Adipose tissue (tissue), 3 donors: ENCODE data around the gene SPDYE5. TPM values are rescaled to one million over a fixed set of nuclear protein-coding genes. Genes with fewer than 3 reads are reported as not detected.
"Not testable (repeated sequence)": the region's sequence is repeated elsewhere in the genome, so short reads cannot be mapped to it uniquely, and the experiment has no call there.

Experiments used
- H3K27ac ChIP-seq: one replicate; pipeline ENCODE4 v1.5.1; 2013; ENCODE audit warnings: low read depth, low read length
- WGBS, 3 donors: extraction: QIAGEN DNeasy Blood & Tissue Kit; methylation state at CpG; one replicate each; pipeline ENCODE4 v1.1.7; 2013; 5-methylcytosine and 5-hydroxymethylcytosine counted together
- polyA plus RNA-seq, 3 donors: library from polyadenylated mRNA; stranded (reverse); fragments of 200-250 nt; gene quantifications; one replicate each; pipeline ENCODE4 v1.2.3, GENCODE V29; 2013
- donor health status: healthy with polysubstance abuse.
- donor health status: Bipolar disorder and iron deficiency.
- donor health status: healthy.

The SPDYE5 gene, protein sequence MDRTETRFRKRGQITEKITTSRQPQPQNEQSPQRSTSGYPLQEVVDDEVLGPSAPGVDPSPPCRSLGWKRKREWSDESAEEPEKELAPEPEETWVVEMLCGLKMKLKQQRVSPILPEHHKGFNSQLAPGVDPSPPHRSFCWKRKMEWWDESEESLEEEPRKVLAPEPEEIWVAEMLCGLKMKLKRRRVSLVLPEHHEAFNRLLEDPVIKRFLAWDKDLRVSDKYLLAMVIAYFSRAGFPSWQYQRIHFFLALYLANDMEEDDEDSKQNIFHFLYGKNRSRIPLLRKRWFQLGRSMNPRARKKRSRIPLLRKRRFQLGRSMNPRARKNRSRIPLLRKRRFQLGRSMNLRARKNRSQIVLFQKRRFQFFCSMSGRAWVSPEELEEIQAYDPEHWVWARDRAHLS
- polyA plus RNA-seq = under 1 TPM in 1 of 3 donors, not detected in 2; 0.08 TPM

DNA sequence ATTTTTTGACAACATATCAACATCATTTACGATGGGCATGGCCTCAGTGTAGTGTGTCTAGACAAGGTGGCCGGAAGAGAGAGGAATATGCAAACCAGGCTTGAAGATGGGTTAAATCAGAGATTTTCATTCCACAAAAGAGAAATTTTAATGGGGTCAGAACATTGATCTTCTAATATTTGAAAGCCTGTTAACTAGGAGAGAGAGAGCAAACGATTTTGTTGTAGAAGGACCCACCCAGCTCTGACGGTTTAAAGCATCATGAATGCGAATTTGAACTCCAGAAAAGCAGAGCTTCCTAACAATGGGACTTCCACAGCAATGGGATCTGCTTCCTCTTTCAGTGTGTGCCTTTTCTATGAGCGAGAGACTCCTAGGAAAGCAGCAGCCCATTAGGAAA is at the start of gene SPDYE5:
Gene SPDYE5 (plus strand): TSS at position 301 of the 400 bp plus-strand sequence. CDS start 1,728 bp downstream, outside the sequence.
- 75 to 80% (median 78%) methylated on average over 4 to 5 of the region's 6 CpGs for WGBS, 3 donors
- not testable (repeated sequence) for H3K27ac ChIP-seq

DNA sequence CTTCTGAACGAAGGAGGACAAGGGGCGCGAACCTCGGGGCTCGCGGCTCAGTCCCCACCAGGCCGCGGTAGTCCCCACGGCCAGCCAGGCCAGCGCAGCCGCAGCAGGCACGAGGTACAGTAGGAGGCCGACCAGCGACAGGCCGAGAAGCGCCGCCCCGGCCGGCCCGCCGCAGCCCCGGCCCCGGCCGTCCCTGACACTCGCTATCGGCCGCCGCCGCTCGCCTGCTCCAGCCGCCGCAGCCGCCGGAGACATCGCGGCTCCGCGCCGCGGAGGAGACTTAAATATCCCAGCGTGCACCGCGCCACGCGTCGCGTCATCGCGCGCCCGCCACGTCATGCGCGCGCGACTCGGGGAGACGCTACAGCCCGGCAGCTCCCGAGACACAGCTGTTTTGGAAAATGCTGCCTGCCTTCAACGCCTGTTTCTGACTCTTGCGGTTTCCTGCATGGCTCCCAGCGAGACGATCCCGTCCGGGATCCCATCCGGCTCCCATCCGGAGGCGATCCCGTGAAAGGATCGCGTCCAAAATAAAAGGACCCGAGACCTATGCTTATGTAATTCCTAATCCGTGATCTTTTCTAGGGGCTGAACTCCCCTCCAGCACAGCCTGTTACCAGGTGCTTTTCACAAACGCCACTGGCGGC is 49.5 kb upstream of the SPDYE5 start:
- not testable (repeated sequence) for H3K27ac ChIP-seq
- 0% methylated on average over 13 to 44 of the region's 76 CpGs for WGBS, 3 donors

DNA sequence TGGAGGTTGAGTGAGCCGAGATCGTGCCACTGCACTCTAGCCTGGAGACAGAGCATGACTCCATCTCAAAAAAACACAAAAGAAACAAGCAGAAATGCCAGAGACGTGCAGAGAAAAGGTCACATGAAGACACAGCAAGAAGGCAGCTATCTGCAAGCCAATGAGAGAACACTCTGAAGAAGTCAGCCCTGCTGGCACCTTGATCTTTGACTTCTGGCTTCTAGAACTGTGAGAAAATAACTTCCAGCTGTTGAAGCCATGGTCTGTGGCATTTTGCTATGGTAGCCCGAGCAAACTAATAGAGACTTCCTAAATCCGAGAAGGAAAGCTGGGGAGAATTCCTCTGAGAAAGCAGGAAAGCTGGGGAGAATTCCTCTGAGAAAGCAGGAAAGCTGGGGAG is 42.2 kb upstream of the SPDYE5 start:
- H3K27ac ChIP-seq = not testable (repeated sequence)
- WGBS, 3 donors = 83 to 95% (median 93%) methylated on average over 3 of the region's 5 CpGs

DNA sequence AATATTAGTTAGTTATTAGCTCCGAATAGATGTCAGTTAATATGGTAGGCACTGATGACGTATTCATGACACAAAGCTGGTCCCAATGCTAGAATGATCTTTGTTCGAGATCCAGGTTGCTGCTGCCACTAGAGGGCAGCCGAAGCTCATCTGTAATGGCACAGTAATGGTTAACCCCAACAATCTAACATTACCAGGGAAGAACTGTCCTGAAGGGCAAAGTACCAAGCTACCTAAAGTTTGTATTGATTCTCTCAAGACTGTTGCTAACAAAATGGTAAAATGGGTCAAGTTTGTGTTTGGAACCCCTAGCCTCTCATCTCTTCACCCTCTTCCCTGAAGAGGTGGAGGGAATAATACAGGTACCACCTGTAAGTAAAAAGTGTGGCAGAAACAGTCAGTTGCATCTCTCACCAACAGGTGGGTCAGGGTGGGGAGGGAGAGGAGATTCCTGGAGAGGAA is 39.6 kb upstream of the SPDYE5 start:
- 7 to 15% (median 13%) methylated on average over 3 of the region's 4 CpGs for WGBS, 3 donors
- not testable (repeated sequence) for H3K27ac ChIP-seq

DNA sequence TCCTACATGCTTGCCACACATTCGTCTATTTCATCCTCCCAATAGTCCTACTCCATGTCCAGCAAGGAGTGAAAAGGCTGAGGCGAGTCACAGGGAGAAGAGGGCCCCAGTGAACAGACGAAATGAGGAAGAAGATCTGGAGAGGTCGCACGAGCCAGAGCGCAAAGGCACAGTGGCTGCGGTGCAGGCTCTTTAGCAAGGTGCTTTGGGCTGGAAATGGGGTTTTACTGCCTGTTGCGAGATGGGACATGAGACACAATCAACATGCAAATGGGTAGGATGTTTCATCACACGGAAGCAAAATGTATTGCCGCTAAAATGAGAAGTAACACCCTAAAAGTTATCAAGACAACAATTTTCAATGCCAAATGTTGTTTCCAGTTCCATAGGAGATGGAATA is 35.7 kb upstream of the SPDYE5 start:
- H3K27ac ChIP-seq = not testable (repeated sequence)
- 62 to 86% (median 72%) methylated on average over 3 to 8 of the region's 10 CpGs for WGBS, 3 donors

DNA sequence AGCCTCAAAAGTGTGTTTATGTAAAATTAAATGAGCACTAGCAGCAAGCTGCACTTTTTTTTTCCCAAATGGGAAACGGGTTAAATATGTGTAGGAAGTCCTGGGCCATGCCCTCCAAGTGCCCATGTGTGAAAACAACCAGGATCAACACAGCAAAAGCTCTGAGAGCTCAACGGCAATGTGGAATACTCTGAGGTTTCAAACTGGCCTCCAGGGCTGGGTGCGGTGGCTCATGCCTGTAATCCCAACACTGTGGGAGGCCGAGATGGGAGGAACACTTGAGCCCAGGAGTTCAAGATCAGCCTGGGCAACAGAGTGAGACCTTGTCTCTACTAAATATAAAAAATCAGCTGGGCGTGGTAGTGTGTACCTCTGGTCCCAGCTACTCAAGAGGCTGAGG is 34.1 kb upstream of the SPDYE5 start:
- H3K27ac ChIP-seq = not testable (repeated sequence)
- WGBS, 3 donors = 89 to 100% (median 100%) methylated on average over 1 of the region's 5 CpGs

DNA sequence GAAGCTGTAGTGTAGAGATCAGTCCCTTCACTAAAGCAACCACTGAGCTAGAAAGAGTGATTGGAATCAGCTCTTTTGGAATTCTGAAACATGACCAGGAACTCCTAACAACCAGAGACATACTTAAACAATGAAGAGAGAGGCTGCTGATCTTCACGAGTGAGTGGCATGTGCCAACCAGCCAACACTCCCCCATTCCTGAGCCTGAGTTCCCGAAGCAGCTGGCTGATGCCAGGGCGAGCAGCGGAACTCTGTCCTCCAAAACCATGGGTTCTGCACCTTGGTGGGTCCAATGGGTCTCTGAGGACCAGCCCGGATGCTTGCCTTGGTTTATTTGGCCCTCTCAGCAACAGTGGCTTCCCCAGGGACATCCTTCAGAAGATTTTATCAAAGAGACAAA is 31.6 kb upstream of the SPDYE5 start:
- H3K27ac ChIP-seq = not testable (repeated sequence)
- 63 to 82% (median 66%) methylated on average over 3 to 4 of the region's 5 CpGs for WGBS, 3 donors

DNA sequence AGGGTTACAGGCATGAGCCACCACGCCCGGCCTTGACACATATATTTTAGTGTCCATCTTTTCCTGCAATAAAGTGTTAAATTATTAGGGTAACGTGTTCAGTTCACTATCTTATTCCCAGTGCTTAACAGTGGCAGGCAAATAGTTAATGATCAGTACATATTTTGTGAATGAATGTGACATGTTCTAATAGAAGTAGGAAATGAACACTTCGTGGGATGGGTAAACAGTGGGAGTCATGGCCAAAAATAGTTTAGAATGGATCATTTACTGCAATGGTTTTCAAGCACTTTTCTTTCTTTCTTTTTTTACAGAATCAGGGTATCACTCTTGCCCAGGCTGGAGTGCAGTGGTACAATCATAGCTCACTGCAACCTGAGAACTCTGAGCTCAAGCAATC is 22.0 kb upstream of the SPDYE5 start:
- H3K27ac ChIP-seq = not testable (repeated sequence)
- 94 to 97% methylated on average over 2 to 3 of the region's 4 CpGs; no CpG with 5 or more reads in 1 of the 3 donors for WGBS, 3 donors

DNA sequence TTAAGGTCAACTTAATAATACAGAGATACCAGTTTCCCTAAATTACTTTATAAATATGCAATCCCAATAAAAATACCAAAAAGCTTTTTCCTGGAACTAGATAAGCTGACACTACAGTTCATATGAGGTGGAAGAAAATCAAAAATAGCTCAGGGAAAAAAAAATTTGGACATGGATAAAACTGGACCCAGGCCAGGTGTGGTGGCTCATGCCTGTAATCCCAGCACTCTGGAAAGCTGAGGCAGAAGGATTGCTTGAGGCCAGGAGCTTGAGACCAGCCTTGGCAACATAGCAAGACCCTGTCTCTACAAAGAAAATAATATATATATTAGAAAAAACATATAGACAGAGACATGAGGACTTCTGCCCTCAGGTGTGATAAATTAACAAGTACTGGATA is 14.7 kb upstream of the SPDYE5 start:
- not testable (repeated sequence) for H3K27ac ChIP-seq

DNA sequence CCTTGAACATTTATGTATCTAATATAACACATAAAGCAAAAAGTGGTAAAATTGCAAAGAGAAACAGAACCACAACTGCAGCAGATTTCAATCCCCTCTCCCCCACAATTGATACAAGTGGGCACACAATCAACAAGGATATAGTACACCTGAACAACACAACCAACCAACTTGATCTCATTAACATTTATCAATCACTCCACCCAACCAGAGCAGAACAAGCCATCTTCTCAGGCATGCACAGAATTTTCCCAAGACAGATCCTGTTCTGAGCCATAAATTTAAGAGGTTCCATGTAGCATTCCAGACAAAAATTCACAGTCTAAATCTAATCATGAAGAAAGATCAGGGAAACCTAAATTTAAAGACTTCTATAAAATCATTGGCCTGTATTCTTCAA is 11.8 kb upstream of the SPDYE5 start:
- H3K27ac ChIP-seq = not testable (repeated sequence)

DNA sequence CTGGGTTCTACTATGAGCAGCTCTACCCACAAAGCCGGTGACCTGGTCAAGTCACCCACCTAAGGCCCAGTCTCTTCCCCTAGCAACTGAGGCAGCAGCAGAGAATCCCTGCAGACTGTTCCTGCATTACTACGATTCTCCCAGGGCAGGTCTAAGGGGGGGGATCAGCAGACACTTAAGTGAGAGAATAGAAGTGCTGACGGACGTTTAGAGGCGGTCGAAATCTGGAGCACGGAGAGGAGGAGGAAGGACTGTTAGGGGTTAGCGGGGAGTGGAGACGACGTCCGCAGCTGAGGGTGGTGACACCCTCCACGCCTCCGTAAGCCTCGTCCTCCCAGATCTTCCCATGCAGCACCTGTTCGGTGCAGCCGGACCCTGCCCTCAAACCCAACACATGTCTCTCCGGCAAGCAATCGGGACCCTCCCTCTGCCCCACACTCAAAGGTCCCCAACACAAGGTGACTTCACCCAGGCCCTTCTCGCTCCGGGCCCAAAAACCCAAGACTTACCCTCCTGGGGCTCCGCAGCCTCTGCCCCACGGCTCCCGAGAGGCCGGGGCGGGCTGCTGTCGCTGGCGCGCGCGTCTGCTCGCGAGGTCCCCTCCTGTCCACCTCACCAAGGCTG is 6.7 kb upstream of the SPDYE5 start:
- H3K27ac ChIP-seq = not testable (repeated sequence)
- WGBS, 3 donors = 1 to 2% (median 1%) methylated on average over 16 to 32 of the region's 32 CpGs

DNA sequence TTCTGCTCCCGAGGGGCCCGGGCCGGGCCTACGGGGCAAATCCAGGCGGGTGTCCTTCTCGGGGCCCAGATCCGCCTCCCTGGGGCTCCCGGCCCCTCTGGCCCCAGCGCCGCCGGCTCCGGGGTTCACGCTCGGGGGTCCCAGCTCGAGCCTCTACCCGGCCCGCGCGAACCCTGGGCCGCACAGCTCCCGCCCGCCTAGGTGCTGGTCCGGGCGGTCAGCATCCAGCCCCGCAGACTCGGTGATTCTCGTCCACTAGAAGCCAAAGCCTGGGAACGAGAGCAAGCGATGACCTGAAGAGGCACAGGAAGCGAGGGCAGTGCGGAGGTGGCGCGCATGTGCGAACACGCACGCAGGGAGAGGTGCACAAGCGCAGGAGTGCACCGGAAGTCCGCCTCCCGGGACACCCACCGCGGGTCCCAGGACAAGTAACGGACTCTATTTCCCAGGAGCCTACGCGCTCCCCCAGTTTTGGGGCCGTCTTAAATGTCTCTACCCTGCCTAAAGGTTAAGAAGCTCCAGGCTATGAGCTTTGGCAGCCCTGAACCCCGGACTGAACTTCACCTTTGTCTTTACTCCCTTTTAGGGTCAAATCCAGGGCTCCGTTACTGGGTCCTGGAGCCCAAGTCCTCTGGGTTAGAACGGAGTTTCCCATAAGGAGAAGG is 6.0 kb upstream of the SPDYE5 start, which contains the start of gene POM121C:
Gene POM121C (minus strand): TSS at position 321 of the 665 bp plus-strand sequence. CDS start 44,803 bp downstream, outside the sequence.
- 1% methylated on average over 45 to 49 of the region's 49 CpGs for WGBS, 3 donors
- not testable (repeated sequence) for H3K27ac ChIP-seq

DNA sequence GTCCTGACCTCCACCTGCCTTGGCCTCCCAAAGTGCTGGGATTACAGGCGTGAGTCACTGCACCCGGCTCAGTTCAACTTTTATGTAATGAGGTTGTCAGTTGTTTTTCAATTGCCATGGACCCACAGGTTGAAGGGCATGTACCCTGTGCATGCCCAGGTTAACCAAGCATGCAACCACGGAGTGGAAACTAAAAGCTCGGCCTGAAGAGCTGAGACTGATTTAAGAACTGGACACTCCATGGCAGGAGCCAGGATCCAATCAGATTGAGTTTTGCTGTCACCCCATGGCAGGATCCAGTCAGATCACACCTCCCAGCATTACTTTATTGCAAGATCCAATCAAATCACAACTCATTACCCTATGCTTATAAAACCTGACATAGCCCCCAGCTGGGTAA is 16.9 kb downstream of the SPDYE5 start:
- 91 to 95% (median 94%) methylated on average over 2 of the region's 4 CpGs for WGBS, 3 donors
- not testable (repeated sequence) for H3K27ac ChIP-seq

DNA sequence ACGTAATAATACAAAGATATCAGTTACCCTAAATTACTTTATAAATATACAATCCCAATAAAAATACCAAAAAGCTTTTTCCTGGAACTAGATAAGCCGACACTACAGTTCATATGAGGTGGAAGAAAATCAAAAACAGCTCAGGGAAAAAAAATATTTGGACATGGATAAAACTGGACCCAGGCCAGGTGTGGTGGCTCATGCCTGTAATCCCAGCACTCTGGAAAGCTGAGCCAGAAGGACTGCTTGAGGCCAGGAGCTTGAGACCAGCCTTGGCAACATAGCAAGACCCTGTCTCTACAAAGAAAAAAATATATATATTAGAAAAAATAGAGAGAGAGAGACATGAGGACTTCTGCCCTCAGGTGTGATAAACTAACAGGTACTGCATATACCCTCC is 26.7 kb downstream of the SPDYE5 start:
- WGBS, 3 donors = 53 to 84% (median 84%) methylated on average over 2 of the region's 2 CpGs
- not testable (repeated sequence) for H3K27ac ChIP-seq

DNA sequence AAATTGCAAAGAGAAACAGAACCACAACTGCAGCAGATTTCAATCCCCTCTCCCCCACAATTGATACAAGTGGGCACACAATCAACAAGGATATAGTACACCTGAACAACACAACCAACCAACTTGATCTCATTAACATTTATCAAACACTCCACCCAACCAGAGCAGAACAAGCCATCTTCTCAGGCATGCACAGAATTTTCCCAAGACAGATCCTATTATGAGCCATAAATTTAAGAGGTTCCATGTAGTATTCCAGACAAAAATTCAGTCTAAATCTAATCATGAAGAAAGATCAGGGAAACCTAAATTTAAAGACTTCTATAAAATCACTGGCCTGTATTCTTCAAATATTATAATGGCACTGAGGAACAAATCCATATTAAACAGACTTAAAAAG is 29.6 kb downstream of the SPDYE5 start:
- not testable (repeated sequence) for H3K27ac ChIP-seq

DNA sequence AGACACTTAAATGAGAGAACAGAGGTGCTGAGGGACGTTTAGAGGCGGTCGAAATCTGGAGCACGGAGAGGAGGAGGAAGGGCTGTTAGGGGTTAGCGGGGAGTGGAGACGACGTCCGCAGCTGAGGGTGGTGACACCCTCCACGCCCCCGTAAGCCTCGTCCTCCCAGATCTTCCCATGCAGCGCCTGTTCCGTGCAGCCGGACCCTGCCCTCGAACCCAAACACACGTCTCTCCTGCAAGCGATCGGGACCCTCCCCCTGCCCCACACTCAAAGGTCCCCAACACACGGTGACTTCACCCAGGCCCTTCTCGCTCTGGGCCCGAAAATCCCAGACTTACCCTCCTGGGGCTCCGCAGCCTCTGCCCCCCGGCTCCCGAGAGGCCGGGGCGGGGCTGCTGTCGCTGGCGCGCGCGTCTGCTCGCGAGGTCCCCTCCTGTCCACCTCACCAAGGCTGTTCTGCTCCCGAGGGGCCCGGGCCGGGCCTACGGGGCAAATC is 35.2 kb downstream of the SPDYE5 start:
- 0 to 1% (median 1%) methylated on average over 28 to 37 of the region's 37 CpGs for WGBS, 3 donors
- not testable (repeated sequence) for H3K27ac ChIP-seq

DNA sequence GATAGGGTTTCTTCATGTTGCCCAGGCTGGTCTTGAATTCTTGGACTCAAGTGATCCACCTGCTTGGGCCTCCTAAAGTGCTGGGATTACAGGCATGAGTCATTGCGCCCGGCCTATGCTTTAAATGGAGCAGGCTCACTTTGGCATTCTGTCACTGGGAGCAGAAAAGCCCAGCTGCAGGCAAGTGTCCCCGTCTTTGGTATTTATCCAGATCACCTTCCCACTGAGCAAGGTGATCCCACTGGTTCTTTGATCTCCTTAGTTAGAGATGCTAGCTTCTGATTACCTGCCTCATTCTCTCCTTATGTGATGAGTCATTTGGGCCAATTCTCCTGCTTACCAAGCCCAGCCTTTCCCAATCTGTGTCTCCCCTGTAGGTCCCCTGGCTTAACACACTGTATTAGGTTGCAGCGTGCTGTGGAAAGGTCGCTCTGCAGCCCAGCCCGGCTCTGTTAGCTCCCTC is 39.3 kb downstream of the SPDYE5 start:
- 60 to 79% (median 75%) methylated on average over 6 of the region's 6 CpGs for WGBS, 3 donors
- no peak overlapping the region for H3K27ac ChIP-seq

DNA sequence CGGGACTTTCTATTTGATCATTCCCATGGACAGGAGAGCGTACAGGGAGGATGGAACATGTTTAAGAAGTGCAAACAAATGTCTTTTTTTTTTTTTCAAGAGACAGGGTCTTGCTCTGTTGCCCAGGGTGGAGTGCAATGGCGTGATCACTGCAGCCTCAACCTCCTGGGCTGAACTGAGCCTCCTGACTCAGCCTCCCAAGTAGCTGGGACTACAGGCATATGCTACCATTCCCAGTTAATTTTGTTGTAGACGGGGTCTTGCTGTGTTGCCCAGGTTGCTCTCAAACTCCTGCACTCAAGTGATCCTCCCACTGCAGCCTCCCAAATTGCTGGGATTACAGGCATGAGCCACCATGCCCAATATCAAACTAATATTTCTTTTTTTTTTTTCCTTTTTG is 40.5 kb downstream of the SPDYE5 start:
- WGBS, 3 donors = 90 to 97% (median 97%) methylated on average over 4 of the region's 4 CpGs
- no peak overlapping the region for H3K27ac ChIP-seq

DNA sequence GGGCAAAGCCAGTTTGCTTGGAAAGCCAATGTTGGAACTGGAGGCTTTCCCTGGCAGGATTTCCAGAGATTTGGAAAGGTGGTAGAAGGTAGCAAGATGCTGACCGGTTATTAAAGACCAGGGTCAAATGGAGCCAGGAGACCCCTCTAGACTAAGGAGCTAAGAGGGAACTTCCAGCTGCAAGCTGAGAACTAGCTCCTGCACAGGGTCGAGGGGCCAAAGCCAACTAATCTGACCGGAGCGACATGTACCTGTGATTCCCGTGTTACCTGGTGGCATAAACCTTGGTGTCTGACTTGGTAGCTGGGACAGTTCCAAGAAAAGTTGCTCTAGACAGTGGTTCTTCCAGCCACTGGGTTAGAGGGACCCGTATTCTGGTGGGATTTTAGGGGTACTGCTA is 41.8 kb downstream of the SPDYE5 start:
- 88 to 93% (median 92%) methylated on average over 6 of the region's 6 CpGs for WGBS, 3 donors
- no peak overlapping the region for H3K27ac ChIP-seq
